GM18951 (cell line): Measurements from ENCODE around the gene SPATA32.

Source experiments
- POLR2A ChIP-seq: IDR thresholded peaks from 4 replicates; pipeline ENCODE4 v1.6.1; 2011; ENCODE audit warnings: mild to moderate bottlenecking; ENCODE audit not compliant: insufficient read length, insufficient read depth; ENCODE audit errors: extremely low read depth
- in situ Hi-C: fragments of 300-500 bp; cut with MboI; formaldehyde crosslinking; loops from one replicate; pipeline ENCODE4 v1.12.0; 2022; ENCODE audit warnings: low sequenced_read_pairs, mixed read lengths, inconsistent platforms; ENCODE audit not compliant: unreplicated experiment

Gene SPATA32

DNA sequence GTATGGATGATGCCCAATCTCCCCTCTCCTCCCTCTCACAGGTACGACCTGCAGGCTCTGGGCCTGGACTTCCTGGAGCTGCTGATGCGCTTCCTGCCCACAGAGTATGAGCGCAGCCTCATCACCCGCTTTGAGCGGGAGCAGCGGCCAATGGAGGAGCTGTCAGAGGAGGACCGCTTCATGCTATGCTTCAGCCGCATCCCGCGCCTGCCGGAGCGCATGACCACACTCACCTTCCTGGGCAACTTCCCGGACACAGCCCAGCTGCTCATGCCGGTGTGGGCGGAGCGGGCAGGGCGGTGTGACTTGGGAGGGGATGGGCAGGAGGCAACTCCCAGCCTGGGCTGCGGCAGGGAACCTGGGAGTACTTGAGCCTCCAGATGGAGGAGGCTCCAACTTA, 18.1 kb downstream of the SPATA32 start:
- no peak for TF ChIP-seq POLR2A
- in situ Hi-C loops = no loop called here

DNA sequence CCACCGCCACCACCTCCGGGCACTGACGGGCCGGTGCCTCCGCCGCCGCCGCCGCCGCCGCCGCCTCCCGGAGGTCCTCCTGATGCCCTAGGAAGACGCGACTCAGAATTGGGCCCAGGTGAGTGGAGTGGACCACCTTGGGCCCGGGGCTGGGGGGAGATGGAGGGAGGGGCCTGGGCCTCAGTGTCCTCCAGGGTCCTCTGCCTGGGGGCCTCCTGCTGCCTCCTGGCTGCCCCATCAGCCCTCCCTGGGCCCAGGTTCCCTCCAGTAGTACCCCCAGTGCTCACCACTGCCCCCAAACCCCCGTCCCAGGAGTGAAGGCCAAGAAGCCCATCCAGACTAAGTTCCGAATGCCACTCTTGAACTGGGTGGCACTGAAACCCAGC, 19.9 kb downstream of the SPATA32 start:
- in situ Hi-C loops = no loop called here
- TF ChIP-seq POLR2A = no peak

DNA sequence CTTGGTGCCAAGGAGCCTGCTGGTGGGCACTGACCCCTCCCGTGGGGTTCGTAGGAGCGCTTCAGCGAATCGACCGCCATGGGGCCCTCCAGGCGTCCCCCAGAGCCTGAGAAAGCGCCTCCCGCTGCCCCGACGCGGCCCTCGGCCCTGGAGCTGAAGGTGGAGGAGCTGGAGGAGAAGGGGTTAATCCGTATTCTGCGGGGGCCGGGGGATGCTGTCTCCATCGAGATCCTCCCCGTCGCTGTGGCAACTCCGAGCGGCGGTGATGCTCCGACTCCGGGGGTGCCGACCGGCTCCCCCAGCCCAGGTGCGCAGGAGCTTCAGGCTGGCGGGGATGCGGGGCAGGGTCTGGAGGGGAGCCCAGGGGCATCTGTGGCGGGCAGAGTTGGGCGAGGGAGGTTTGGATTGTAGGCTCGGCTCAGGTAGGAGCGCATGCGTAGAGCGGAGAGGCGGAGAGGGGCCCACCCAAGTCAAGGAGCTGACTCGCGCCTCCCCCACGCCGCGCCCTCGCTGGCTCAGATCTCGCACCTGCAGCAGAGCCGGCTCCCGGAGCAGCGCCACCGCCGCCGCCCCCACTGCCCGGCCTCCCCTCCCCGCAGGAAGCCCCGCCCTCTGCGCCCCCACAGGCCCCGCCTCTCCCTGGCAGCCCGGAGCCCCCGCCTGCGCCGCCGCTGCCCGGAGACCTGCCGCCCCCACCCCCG, 20.4 kb downstream of the SPATA32 start:
- in situ Hi-C loops = no loop called here
- no peak for TF ChIP-seq POLR2A

DNA sequence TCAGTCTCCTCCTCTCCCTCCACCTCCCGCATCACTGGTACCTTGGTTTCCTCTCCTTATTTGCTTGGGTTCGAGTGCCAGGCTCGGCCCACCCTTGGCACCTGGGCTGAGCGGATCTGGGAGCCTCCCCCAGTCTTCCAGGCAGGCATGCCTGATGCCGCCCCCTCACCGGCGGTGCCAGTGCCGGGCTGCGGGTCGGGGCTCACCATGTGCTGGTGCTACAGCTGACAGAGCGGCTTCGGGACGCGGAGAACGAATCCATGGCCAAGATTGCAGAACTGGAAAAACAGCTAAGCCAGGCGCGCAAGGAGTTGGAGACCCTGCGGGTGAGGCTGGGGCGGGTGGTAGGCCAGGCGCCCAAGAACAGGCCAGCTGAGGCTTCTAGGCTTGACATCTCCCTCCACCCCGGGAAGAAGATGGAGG, 21.0 kb downstream of the SPATA32 start:
- in situ Hi-C loops = no loop called here
- no peak for TF ChIP-seq POLR2A

DNA sequence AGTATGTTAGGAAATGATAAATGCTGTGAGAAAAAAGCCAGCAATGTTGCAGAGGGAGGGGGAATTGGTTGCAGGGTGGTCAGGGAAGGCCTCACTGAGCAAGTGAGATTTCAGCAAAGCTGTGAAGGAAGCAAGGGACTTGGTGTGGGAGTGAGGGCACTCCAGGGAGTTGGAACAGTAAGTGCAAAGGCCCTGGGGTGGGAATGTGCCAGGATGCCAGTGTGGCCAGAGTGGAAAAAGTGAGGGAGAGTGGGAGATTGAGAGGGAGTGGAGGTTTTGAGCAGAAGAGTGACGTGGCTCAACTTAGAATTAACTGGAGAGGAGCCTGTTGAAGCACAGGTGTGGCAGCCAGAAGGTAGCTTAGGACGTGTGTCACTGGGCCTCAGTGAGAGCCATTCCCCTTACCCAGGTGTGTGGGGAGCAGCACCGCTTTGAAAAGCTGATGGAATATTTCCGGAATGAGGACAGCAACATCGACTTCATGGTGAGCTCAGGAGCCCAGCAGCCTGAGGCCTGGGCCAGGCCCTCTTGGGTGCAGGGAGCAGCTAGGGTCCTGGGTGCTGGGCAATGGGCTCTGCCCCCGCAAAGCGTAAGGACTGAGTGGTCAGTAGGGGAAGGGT, 23.6 kb downstream of the SPATA32 start:
- in situ Hi-C loops = no loop called here
- TF ChIP-seq POLR2A = no peak

DNA sequence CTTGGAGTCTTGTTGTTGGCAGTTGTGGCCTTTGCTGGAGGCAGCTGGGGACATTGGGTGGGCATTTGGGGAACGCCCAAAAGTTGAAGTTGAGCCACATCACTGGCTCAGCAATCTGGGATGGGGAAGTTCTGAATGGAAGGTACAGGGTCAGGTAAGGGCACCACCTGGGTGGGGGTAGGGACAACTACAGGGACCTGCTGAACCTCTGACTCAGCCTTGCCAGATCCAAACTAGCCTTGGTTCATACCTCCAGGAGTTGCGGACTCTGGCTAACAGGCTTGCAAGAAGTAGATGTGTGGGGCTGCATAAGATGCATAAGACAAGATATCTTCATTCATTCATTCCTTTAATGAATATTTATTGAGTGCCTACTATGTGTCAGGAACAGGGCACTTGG, 24.2 kb downstream of the SPATA32 start:
- in situ Hi-C loops = no loop called here
- TF ChIP-seq POLR2A = no peak

DNA sequence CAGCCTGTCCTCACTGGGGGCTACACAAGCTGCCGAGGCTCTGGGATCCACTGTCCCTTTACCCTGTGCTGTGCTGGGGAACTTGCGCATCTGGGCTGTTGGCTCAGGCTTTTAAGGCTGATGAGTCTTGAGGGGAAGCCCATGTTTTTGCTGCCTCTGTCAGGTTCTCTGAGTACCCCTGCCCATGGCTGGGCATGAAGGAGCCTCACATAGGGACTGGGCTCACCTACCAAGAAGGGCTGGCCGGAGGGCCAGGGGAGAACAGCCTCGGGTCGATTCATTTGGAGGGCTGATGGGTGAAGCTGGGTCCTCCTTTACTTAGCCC, 25.6 kb downstream of the SPATA32 start:
- in situ Hi-C loops = no loop called here
- TF ChIP-seq POLR2A = no peak

DNA sequence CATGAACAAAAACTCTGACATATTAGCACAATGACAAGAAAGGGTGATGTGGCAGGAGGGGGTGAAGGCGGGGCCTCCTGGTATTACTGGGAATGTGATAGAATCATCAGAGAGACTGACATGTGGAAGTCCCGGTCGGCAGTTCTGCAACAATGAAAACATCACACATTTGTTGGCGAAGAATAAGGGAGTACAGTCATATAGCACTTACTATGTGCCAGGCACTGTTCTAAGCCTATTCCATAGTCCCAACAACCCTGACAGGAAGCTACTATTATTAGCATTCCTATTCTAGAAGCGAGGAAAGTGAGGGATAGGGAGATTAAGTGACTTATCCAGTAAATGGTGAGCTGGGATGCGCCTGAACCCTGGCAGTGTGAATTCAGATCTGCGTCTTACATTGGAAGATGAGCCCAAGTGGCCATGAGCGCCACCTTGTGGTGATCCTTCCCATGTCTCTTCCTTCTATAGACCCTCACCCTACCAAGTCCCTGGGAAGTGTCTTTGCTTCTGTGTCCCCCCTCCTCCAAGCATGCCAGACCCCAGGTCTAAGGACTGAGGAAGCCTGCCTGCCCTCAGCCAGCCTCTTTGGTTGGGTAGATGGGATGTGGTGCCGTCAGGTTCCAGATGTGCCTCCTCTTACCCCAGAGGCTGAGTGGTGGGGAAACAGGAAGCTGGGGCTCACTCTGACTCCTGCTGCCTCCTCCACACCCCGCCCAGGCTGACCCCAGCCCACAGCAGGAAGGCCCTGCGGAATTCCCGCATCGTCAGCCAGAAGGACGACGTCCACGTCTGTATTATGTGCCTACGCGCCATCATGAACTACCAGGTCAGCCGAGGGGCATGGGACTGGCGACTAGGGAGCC, 26.2 kb downstream of the SPATA32 start:
- in situ Hi-C loops = no loop called here
- no peak for TF ChIP-seq POLR2A

DNA sequence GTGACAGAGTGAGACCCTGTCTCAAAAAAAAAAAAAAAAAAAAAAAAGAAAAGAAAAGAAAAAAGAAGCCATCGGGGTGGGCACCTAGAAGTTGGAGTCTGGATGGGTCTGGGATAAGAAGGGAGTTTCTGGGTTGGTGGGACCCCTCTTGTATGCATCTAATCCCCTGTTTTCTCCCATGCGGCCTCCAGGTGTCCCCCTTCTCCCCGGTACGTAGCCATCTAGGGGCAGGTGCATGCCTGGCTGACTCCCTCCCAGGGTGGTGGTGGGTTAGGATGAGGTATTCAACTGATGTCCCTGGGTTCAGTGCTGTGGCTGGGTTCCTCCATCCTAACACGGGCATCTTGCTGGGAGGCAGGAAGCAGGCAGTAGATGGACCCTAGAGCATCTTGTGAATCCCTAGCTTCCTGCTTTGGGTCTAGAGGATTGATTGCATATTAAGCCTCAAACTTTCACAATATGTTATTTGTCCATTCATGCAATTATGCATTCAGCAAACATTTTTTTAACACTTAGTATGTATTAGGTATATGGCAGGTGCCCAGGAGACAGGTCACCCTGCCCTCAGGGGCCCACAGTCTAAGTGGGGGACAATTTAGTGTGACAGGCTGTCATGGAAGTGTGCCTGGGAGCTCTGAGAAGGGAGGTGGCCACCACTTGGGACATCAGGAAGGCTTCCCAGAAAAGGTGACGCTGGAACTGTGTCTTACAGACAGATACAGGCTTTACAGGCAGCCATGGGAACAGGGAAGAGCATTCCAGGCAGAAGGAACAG, 27.1 kb downstream of the SPATA32 start:
- in situ Hi-C loops = no loop called here
- no peak for TF ChIP-seq POLR2A

DNA sequence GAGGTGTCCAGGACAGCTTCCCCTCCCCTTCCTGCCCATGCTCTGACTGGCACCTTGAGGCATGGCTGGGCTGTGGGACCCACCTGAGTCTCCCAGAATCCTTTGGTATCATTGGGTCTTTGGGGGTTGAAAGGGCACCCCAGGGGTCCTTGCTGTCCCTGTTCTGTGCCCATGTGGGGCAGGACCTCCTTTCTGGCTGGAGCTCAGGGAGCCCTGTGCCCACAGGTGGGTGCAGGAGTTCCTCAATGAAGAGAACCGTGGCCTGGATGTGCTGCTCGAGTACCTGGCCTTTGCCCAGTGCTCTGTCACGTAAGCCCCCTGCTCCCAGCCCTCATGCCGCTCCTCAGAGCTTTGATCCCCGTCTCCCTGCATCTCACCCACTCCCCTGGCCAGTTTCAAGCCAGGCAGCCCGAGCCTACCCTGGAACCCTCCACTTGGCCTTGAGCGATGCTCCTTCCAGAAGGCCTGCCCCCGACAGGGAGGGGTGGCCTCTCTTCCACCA, 28.4 kb downstream of the SPATA32 start:
- in situ Hi-C loops = no loop called here
- no peak for TF ChIP-seq POLR2A

DNA sequence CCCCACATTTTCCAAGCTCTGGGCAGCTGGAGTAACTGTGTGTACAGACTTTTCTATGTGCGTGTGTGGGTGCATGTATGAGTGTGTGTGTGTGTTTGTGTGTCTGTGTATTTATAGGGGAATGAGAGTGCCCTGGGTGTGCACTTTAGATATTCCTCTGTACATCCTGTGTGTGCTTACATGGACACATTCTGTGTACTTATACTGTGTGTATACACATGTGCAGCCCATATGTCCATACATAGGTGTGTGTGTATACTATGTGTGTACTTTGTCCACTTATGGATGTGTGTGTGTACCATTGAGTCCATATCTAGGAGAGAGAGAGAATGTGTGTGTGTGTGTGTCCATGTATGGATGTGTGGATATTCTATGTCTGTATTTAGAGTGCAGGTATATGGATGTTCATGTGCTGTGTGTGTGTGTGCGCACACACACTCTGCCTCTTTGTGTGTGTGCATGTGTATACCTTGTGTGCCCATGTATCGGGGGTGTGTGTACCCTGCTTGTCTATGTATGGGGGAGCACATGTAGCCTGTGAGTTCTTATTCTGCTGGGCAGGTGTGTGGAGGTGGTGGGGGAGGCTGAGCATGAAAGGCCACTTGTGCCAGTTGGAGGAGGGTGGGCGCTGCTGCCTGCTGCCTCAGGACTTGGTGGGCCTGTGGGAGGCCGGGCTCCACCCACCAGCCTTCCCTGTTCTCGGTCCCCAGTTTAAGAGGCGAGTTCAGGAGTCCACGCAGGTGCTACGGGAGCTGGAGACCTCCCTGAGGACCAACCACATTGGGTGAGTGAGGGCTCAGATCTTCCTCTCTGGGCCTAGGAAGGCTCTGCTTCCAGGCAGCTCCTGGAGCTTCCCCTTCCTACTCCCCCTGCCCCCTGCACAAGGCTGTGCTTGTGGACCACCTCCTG, 29.1 kb downstream of the SPATA32 start:
- TF ChIP-seq POLR2A = no peak
- in situ Hi-C loops = no loop called here

DNA sequence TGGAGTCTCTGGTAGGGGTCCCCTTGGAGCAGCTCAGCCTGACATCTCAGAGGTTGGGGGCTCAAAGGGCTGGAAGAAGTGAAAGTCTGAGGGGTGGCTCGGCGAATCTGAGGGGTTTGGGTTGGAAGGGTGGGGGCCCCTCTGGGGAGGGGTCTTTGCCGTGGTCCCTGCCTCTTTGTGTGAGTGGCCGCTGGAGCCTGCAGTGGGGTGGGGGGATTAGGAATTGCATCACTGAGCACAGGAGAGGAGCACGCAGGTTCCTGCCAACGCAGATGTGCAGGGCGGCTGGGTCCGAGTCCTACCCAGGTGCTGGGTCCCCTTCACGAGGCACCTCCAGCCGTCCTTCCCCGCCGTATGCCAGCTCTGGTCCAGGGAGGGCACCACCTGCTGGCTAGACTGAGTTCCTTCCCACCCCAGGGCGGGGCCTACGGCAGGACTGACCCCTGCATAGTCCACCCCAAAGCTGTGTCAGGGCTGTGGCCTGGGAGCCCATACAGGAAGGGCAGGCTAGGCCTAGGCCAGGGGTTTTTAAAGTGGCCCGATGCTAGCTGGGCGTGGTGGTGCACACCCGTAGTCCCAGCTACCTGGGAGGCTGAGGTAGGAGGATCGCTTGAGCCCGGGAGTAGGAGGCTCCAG, 30.3 kb downstream of the SPATA32 start:
- in situ Hi-C loops = no loop called here
- no peak for TF ChIP-seq POLR2A
